ENCODE measurements around the gene SPCS2. TPM values are rescaled to one million over a fixed set of nuclear protein-coding genes. Genes with fewer than 3 reads are reported as not detected.

SPCS2 gene
- polyA plus RNA-seq, 1 donor from 2014 or later = 84.7 TPM

GRCh38 chr11:74978041-74978440 lies 29.0 kb downstream of the SPCS2 start:
- H3K4me3 ChIP-seq (ENCODE audit: low read length) = no peak overlapping the region
- H3K9me3 ChIP-seq (ENCODE audit: low read length) = no peaks in the 10 kb centered on the region
- H2AFZ ChIP-seq (ENCODE audit: low read depth, low read length) = no peak overlapping the region
- no peak overlapping the region for H3K4me2 ChIP-seq (ENCODE audit: low read length)
- H3K9me2 ChIP-seq (ENCODE audit: insufficient read depth, low read length) = no peaks in the 10 kb centered on the region
- no peaks in the 10 kb centered on the region for H3F3A ChIP-seq (ENCODE audit: insufficient read depth, low read length, poor library complexity, severe bottlenecking)
- H3K36me3 ChIP-seq (ENCODE audit: insufficient read depth, low read length) = peaks cover 4% of the 10 kb centered on the region
- H3K27me3 ChIP-seq (ENCODE audit: insufficient read depth, low read depth, low read length) = no peaks in the 10 kb centered on the region
- H3K79me2 ChIP-seq (replicated peaks; ENCODE audit: insufficient read depth, low read length) = no peaks in the 10 kb centered on the region
- no peak overlapping the region for H3K27ac ChIP-seq (ENCODE audit: low read length)
- TF ChIP-seq CTCF (IDR thresholded peaks at IDR 0.05; ENCODE audit: poor library complexity, severe bottlenecking) (no peak), MXI1 (conservative IDR thresholded peaks at IDR 0.05; ENCODE audit: poor library complexity, severe bottlenecking) (no peak), SMC3 (conservative IDR thresholded peaks at IDR 0.05; ENCODE audit: poor library complexity) (no peak), RAD21 (conservative IDR thresholded peaks at IDR 0.05) (no peak), TAF1 (IDR thresholded peaks at IDR 0.05; ENCODE audit: low read depth) (no peak), REST (IDR thresholded peaks at IDR 0.05; ENCODE audit: borderline replicate concordance) (no peak), EP300 (conservative IDR thresholded peaks at IDR 0.05; ENCODE audit: poor library complexity, severe bottlenecking) (no peak), EZH2 (IDR thresholded peaks at IDR 0.05; ENCODE audit: borderline replicate concordance, insufficient read depth, low read length, poor library complexity, severe bottlenecking) (no peak), POLR2AphosphoS5 (IDR thresholded peaks at IDR 0.05) (no peak)
- no peaks in the 10 kb centered on the region for H4K20me1 ChIP-seq (ENCODE audit: insufficient read depth)
- no peak overlapping the region for H3K9ac ChIP-seq (ENCODE audit: low read length)

- TF ChIP-seq RAD21 (conservative IDR thresholded peaks at IDR 0.05) = no peak
- TF ChIP-seq CTCF (IDR thresholded peaks at IDR 0.05; ENCODE audit: poor library complexity, severe bottlenecking) = no peak
- no peak for TF ChIP-seq REST (IDR thresholded peaks at IDR 0.05; ENCODE audit: borderline replicate concordance)
- no peak for TF ChIP-seq MXI1 (conservative IDR thresholded peaks at IDR 0.05; ENCODE audit: poor library complexity, severe bottlenecking)
- no peak for TF ChIP-seq POLR2AphosphoS5 (IDR thresholded peaks at IDR 0.05)
- TF ChIP-seq EP300 (conservative IDR thresholded peaks at IDR 0.05; ENCODE audit: poor library complexity, severe bottlenecking) = no peak
- no peak for TF ChIP-seq EZH2 (IDR thresholded peaks at IDR 0.05; ENCODE audit: borderline replicate concordance, insufficient read depth, low read length, poor library complexity, severe bottlenecking)
- TF ChIP-seq TAF1 (IDR thresholded peaks at IDR 0.05; ENCODE audit: low read depth) = no peak
- H3K9ac ChIP-seq (ENCODE audit: low read length) = no peak overlapping the region
- no peak overlapping the region for H3K4me2 ChIP-seq (ENCODE audit: low read length)
- no peaks in the 10 kb centered on the region for H3K27me3 ChIP-seq (ENCODE audit: insufficient read depth, low read depth, low read length)
- H2AFZ ChIP-seq (ENCODE audit: low read depth, low read length) = no peak overlapping the region
- H3K9me3 ChIP-seq (ENCODE audit: low read length) = no peaks in the 10 kb centered on the region
- H3K4me3 ChIP-seq (ENCODE audit: low read length) = no peak overlapping the region
- H3K36me3 ChIP-seq (ENCODE audit: insufficient read depth, low read length) = peaks cover 4% of the 10 kb centered on the region
- H3K79me2 ChIP-seq (replicated peaks; ENCODE audit: insufficient read depth, low read length) = no peaks in the 10 kb centered on the region
- H3K27ac ChIP-seq (ENCODE audit: low read length) = no peak overlapping the region
- H4K20me1 ChIP-seq (ENCODE audit: insufficient read depth) = no peaks in the 10 kb centered on the region
- no peaks in the 10 kb centered on the region for H3F3A ChIP-seq (ENCODE audit: insufficient read depth, low read length, poor library complexity, severe bottlenecking)
- no peaks in the 10 kb centered on the region for H3K9me2 ChIP-seq (ENCODE audit: insufficient read depth, low read length)
Observed at GRCh38 chr11:74980634-74981033, 31.6 kb downstream of the SPCS2 start.

Data from neural cell (in vitro differentiated cells).